Astrocyte (in vitro differentiated cells and primary cell): ENCODE measurements around the gene NXPH4. TPM values are rescaled to one million over a fixed set of nuclear protein-coding genes. Genes with fewer than 3 reads are reported as not detected.

Experiments
- DNase-seq: peaks from one replicate; pipeline ENCODE4 v3.0.0-alpha.2; 2010; ENCODE audit warnings: low read depth
- FAIRE-seq: peaks from 2 replicates; lab custom pipeline; 2011; peaks lifted over from hg19 to GRCh38; lab: Jason Lieb, UNC
- H2AFZ ChIP-seq: 2 replicates; pipeline ENCODE4 v1.6.0; 2012; ENCODE audit warnings: low read depth, low read length, inconsistent platforms
- H3K27ac ChIP-seq: 2 replicates; pipeline ENCODE4 v1.5.1; 2011; ENCODE audit warnings: low read depth, low read length, inconsistent platforms
- H3K27me3 ChIP-seq: 2 replicates; pipeline ENCODE4 v1.6.0; 2011; ENCODE audit warnings: low read length, inconsistent platforms; ENCODE audit not compliant: insufficient read depth
- H3K36me3 ChIP-seq: 2 replicates; pipeline ENCODE4 v1.5.1; 2011; ENCODE audit warnings: low read length, inconsistent platforms; ENCODE audit not compliant: insufficient read depth
- H3K4me1 ChIP-seq: 2 replicates; pipeline ENCODE4 v1.5.1; 2011; ENCODE audit warnings: low read length, inconsistent platforms; ENCODE audit not compliant: insufficient read depth
- H3K4me2 ChIP-seq: 2 replicates; pipeline ENCODE4 v1.6.0; 2012; ENCODE audit warnings: low read length, inconsistent platforms
- H3K4me3 ChIP-seq: 2 replicates; pipeline ENCODE4 v1.5.1; 2011; ENCODE audit warnings: low read depth, mild to moderate bottlenecking, low read length, inconsistent platforms; ENCODE audit not compliant: insufficient read depth
- H3K79me2 ChIP-seq: 2 replicates; pipeline ENCODE4 v1.6.0; 2012; ENCODE audit warnings: mild to moderate bottlenecking, low read length, inconsistent platforms; ENCODE audit not compliant: insufficient read depth
- H3K9ac ChIP-seq: 2 replicates; pipeline ENCODE4 v1.6.0; 2012; ENCODE audit warnings: mild to moderate bottlenecking, low read length, inconsistent platforms
- H3K9me3 ChIP-seq: 2 replicates; pipeline ENCODE4 v1.5.1; 2012; ENCODE audit warnings: low read depth, mild to moderate bottlenecking, low read length, inconsistent platforms; ENCODE audit not compliant: insufficient read depth
- H4K20me1 ChIP-seq: 2 replicates; pipeline ENCODE4 v1.6.0; 2012; ENCODE audit warnings: low read length, inconsistent platforms; ENCODE audit not compliant: insufficient read depth
- H3K27ac Mint-ChIP-seq: one replicate; pipeline ENCODE4 v1.8.0; 2021; ENCODE audit warnings: mild to moderate bottlenecking, mixed read lengths; ENCODE audit not compliant: unreplicated experiment
- H3K27me3 Mint-ChIP-seq: one replicate; pipeline ENCODE4 v1.8.0; 2021; ENCODE audit warnings: low read depth, mixed read lengths; ENCODE audit not compliant: unreplicated experiment
- H3K36me3 Mint-ChIP-seq: one replicate; pipeline ENCODE4 v1.8.0; 2021; ENCODE audit warnings: low read depth, mixed read lengths; ENCODE audit not compliant: unreplicated experiment
- H3K4me1 Mint-ChIP-seq: one replicate; pipeline ENCODE4 v1.8.0; 2021; ENCODE audit warnings: low read depth, mixed read lengths; ENCODE audit not compliant: unreplicated experiment
- H3K4me3 Mint-ChIP-seq: one replicate; pipeline ENCODE4 v1.8.0; 2021; ENCODE audit warnings: mild to moderate bottlenecking, moderate library complexity, mixed read lengths; ENCODE audit not compliant: unreplicated experiment
- H3K9me3 Mint-ChIP-seq: one replicate; pipeline ENCODE4 v1.8.0; 2021; ENCODE audit warnings: mild to moderate bottlenecking, mixed read lengths; ENCODE audit not compliant: unreplicated experiment
- EZH2 ChIP-seq: IDR thresholded peaks from 2 replicates; pipeline ENCODE4 v1.6.1; 2012; ENCODE audit warnings: mild to moderate bottlenecking, low read length, inconsistent platforms; ENCODE audit not compliant: insufficient read depth
- total RNA-seq: library from RNA; stranded (reverse); gene quantifications from 2 replicates; pipeline ENCODE4 v1.2.1, GENCODE V29; 2021
- TF ChIP-seq, protein P1 (sequence below): IDR thresholded peaks from 2 replicates; pipeline ENCODE4 v1.5.1; 2011; ENCODE audit warnings: low read depth, mild to moderate bottlenecking, inconsistent platforms, low read length, moderate library complexity; ENCODE audit not compliant: insufficient read depth

NXPH4 gene
- total RNA-seq, 1 donor from 2014 or later = 14.5 TPM

DNA sequence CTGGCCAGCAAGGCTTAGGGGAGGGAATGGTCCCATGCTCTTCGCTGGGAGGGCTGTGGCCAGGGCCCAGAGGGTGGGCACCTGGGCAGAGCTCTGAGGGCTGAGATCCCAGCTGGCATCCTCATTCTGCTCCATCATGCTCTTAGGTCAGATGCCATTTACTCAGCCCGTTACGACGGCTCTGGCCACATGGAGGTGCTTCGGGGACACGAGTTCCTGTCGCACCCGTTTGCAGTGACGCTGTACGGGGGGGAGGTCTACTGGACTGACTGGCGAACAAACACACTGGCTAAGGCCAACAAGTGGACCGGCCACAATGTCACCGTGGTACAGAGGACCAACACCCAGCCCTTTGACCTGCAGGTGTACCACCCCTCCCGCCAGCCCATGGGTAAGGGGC, 38.4 kb upstream of the NXPH4 start:
- Histone ChIP-seq H3K4me1 (no peaks in the 10 kb centered on the region), H3K9ac (no peak overlapping the region), H3K36me3 (peaks cover 27% of the 10 kb centered on the region), H2AFZ (no peak overlapping the region), H3K9me3 (no peaks in the 10 kb centered on the region), H3K27ac (no peak overlapping the region), H4K20me1 (peaks cover 76% of the 10 kb centered on the region), H3K27me3 (no peaks in the 10 kb centered on the region), H3K79me2 (no peaks in the 10 kb centered on the region), H3K4me2 (no peak overlapping the region), H3K4me3 (no peak overlapping the region)
- TF ChIP-seq, protein P1, sequence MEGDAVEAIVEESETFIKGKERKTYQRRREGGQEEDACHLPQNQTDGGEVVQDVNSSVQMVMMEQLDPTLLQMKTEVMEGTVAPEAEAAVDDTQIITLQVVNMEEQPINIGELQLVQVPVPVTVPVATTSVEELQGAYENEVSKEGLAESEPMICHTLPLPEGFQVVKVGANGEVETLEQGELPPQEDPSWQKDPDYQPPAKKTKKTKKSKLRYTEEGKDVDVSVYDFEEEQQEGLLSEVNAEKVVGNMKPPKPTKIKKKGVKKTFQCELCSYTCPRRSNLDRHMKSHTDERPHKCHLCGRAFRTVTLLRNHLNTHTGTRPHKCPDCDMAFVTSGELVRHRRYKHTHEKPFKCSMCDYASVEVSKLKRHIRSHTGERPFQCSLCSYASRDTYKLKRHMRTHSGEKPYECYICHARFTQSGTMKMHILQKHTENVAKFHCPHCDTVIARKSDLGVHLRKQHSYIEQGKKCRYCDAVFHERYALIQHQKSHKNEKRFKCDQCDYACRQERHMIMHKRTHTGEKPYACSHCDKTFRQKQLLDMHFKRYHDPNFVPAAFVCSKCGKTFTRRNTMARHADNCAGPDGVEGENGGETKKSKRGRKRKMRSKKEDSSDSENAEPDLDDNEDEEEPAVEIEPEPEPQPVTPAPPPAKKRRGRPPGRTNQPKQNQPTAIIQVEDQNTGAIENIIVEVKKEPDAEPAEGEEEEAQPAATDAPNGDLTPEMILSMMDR = no peak
- TF ChIP-seq EZH2 = no peak
- FAIRE-seq (no peak), DNase-seq (no peak)
- H3K27me3 Mint-ChIP-seq = no peaks in the 10 kb centered on the region
- no peak overlapping the region for H3K4me3 Mint-ChIP-seq
- H3K36me3 Mint-ChIP-seq = peaks cover 39% of the 10 kb centered on the region
- no peak overlapping the region for H3K27ac Mint-ChIP-seq
- no peaks in the 10 kb centered on the region for H3K9me3 Mint-ChIP-seq
- H3K4me1 Mint-ChIP-seq = peaks cover 5% of the 10 kb centered on the region

DNA sequence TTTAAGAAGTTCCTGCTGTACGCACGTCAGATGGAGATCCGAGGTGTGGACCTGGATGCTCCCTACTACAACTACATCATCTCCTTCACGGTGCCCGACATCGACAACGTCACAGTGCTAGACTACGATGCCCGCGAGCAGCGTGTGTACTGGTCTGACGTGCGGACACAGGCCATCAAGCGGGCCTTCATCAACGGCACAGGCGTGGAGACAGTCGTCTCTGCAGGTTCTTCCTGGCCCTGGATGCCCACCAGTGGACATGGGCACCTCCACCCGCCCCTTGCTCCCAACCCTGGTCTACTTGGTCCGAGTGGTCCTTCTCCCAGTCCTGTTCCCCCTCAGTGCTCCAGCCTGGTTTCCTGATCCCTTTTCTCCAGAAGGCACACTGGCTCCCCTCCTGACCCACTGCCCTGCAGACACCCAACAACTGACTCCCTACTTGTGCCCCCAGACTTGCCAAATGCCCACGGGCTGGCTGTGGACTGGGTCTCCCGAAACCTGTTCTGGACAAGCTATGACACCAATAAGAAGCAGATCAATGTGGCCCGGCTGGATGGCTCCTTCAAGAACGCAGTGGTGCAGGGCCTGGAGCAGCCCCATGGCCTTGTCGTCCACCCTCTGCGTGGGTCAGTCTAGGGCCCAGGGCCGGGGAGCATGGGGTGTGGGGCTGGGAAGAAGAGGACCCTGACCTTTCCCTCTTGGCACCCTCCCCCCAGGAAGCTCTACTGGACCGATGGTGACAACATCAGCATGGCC, 37.1 kb upstream of the NXPH4 start:
- FAIRE-seq (no peak), DNase-seq (no peak)
- Mint-ChIP-seq H3K27ac (no peak overlapping the region), H3K4me3 (no peak overlapping the region), H3K27me3 (no peaks in the 10 kb centered on the region), H3K36me3 (peaks cover 32% of the 10 kb centered on the region), H3K9me3 (no peaks in the 10 kb centered on the region), H3K4me1 (peaks cover 5% of the 10 kb centered on the region)
- peaks cover 24% of the 10 kb centered on the region for H3K36me3 ChIP-seq
- no peaks in the 10 kb centered on the region for H3K79me2 ChIP-seq
- no peaks in the 10 kb centered on the region for H3K27me3 ChIP-seq
- H2AFZ ChIP-seq = no peak overlapping the region
- H3K4me2 ChIP-seq = no peak overlapping the region
- H3K9ac ChIP-seq = no peak overlapping the region
- peaks cover 76% of the 10 kb centered on the region for H4K20me1 ChIP-seq
- TF ChIP-seq EZH2 = no peak
- TF ChIP-seq, protein P1 = no peak
- no peak overlapping the region for H3K27ac ChIP-seq
- no peak overlapping the region for H3K4me3 ChIP-seq
- H3K9me3 ChIP-seq = no peaks in the 10 kb centered on the region
- no peaks in the 10 kb centered on the region for H3K4me1 ChIP-seq
